ENCODE measurements around the gene STK17B. TPM values are rescaled to one million over a fixed set of nuclear protein-coding genes. Genes with fewer than 3 reads are reported as not detected.

Gene STK17B
- total and polyA plus RNA-seq, 9 of the 15 experiments (the other 6 are each of a cell fraction or from before 2014, with no cell fraction given), result 2.3 to 17.7 (median 8.5) TPM

GRCh38 chr2:196171248-196171871 is at the start of gene STK17B (continued):
- TF ChIP-seq PRPF4 (IDR thresholded peaks at IDR 0.05; ENCODE audit: insufficient read depth, low read depth, low read length, poor library complexity, severe bottlenecking) (no peak), ZNF584 (CRISPR knock-in tag; IDR thresholded peaks at IDR 0.05; ENCODE audit: low read depth) (no peak), ZNF444 (CRISPR knock-in tag; IDR thresholded peaks at IDR 0.05) (no peak), ZNF12 (CRISPR knock-in tag; IDR thresholded peaks at IDR 0.05) (no peak), BCL6 (CRISPR knock-in tag; IDR thresholded peaks at IDR 0.05) (no peak), FOXJ3 (CRISPR knock-in tag; IDR thresholded peaks at IDR 0.05) (no peak), TFAP4 (CRISPR knock-in tag; IDR thresholded peaks at IDR 0.05; ENCODE audit: borderline replicate concordance) (peak; percentile 46; the same call in 1 of the 2 replicates), ZNF511 (CRISPR knock-in tag; IDR thresholded peaks at IDR 0.05) (no peak; the same call in 1 of the 2 replicates), EP400 (IDR thresholded peaks at IDR 0.05) (peak; percentile 70), ZBTB43 (CRISPR knock-in tag; IDR thresholded peaks at IDR 0.05) (no peak), ZNF436 (CRISPR knock-in tag; IDR thresholded peaks at IDR 0.05) (no peak), MEIS2 (IDR thresholded peaks at IDR 0.05; ENCODE audit: partially characterized antibody) (no peak), POLR2H (tag; IDR thresholded peaks at IDR 0.05; ENCODE audit: low read depth) (peak; percentile 89), HDAC3 (IDR thresholded peaks at IDR 0.05; ENCODE audit: borderline replicate concordance, partially characterized antibody) (no peak), SMAD1 (IDR thresholded peaks at IDR 0.05; ENCODE audit: low read depth, low read length, partially characterized antibody) (peak; percentile 81), SMC3 (conservative IDR thresholded peaks at IDR 0.05; ENCODE audit: insufficient read depth, low read depth, low read length) (no peak), TAF1 (IDR thresholded peaks at IDR 0.05; ENCODE audit: control insufficient read depth, extremely low read depth, insufficient read depth, low read length, severe bottlenecking) (peak; percentile 98), SMARCB1 (IDR thresholded peaks at IDR 0.05; ENCODE audit: insufficient read length, low read depth) (no peak), GATAD2A (IDR thresholded peaks at IDR 0.05) (no peak), MTA2 (IDR thresholded peaks at IDR 0.05; ENCODE audit: low read depth) (no peak), ELK1 (CRISPR knock-in tag; IDR thresholded peaks at IDR 0.05) (no peak)
- TF ChIP-seq, protein P1, sequence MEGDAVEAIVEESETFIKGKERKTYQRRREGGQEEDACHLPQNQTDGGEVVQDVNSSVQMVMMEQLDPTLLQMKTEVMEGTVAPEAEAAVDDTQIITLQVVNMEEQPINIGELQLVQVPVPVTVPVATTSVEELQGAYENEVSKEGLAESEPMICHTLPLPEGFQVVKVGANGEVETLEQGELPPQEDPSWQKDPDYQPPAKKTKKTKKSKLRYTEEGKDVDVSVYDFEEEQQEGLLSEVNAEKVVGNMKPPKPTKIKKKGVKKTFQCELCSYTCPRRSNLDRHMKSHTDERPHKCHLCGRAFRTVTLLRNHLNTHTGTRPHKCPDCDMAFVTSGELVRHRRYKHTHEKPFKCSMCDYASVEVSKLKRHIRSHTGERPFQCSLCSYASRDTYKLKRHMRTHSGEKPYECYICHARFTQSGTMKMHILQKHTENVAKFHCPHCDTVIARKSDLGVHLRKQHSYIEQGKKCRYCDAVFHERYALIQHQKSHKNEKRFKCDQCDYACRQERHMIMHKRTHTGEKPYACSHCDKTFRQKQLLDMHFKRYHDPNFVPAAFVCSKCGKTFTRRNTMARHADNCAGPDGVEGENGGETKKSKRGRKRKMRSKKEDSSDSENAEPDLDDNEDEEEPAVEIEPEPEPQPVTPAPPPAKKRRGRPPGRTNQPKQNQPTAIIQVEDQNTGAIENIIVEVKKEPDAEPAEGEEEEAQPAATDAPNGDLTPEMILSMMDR (IDR thresholded peaks at IDR 0.05 in 2 of 3, conservative IDR thresholded peaks at IDR 0.05 in 1 of 3; ENCODE audit: insufficient read depth in 2 of 3, low read depth in 1 of 3, low read length in 3 of 3), result peak in 2 of 3 experiments; percentile 21 to 28; a peak in 2 of 6 replicates
